Astrocyte (in vitro differentiated cells and primary cell): Measurements from ENCODE around the gene IGSF21.

Experiments used
- EZH2 ChIP-seq: IDR thresholded peaks from 2 replicates; pipeline ENCODE4 v1.6.1; 2012; ENCODE audit warnings: mild to moderate bottlenecking, low read length, inconsistent platforms; ENCODE audit not compliant: insufficient read depth
- TF ChIP-seq, protein P1 (sequence below): IDR thresholded peaks from 2 replicates; pipeline ENCODE4 v1.5.1; 2011; ENCODE audit warnings: low read depth, mild to moderate bottlenecking, inconsistent platforms, low read length, moderate library complexity; ENCODE audit not compliant: insufficient read depth

DNA sequence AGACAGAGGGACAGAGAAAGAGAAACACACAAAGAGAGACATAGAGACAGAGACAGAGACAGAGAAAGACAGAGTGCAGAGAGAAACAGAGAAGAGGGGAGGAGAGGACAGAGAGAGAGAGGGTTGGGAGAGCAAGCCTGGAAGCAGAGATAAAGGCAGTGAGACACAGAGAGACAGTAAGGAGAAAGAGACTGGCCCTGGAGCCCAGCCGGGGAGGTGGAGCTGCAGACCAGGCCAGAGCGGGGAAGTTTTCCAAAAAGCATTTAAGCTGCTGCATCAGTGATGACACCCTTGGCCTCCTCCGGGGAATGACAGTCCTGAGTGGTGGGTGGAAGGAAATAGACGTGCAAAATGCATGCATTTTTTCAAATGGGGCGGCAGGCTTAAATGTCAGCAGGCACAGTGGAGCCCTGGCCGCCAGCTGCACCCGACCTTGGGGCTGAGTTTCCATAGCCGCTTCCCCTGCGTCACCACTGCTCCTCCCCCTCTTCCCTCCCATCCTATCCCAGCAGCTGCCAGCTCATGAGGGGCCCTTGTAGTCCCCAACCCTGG, 277.7 kb downstream of the IGSF21 start:
- TF ChIP-seq, protein P1, sequence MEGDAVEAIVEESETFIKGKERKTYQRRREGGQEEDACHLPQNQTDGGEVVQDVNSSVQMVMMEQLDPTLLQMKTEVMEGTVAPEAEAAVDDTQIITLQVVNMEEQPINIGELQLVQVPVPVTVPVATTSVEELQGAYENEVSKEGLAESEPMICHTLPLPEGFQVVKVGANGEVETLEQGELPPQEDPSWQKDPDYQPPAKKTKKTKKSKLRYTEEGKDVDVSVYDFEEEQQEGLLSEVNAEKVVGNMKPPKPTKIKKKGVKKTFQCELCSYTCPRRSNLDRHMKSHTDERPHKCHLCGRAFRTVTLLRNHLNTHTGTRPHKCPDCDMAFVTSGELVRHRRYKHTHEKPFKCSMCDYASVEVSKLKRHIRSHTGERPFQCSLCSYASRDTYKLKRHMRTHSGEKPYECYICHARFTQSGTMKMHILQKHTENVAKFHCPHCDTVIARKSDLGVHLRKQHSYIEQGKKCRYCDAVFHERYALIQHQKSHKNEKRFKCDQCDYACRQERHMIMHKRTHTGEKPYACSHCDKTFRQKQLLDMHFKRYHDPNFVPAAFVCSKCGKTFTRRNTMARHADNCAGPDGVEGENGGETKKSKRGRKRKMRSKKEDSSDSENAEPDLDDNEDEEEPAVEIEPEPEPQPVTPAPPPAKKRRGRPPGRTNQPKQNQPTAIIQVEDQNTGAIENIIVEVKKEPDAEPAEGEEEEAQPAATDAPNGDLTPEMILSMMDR = no peak
- TF ChIP-seq EZH2 = no peak
